Sigmoid colon (tissue), 3 donors: ENCODE data around the gene BCL7A.

Experiments
- CTCF ChIP-seq, 4 experiments: fragments of 450-650 bp in 3 of 4; fragments of 200-600 bp in 1 of 4; IDR thresholded peaks; one replicate each; pipeline ENCODE4 v1.5.1; 2016 to 2019; ENCODE audit warnings: antibody characterized with exemption in 4 of 4, mild to moderate bottlenecking in 3 of 4, moderate library complexity in 2 of 4
- POLR2A ChIP-seq, 2 donors: fragments of 450-650 bp; IDR thresholded peaks; one replicate each; pipeline ENCODE4 v1.6.1; 2016; ENCODE audit warnings: antibody characterized with exemption in 2 of 2, mild to moderate bottlenecking in 2 of 2, moderate library complexity in 2 of 2

- TF ChIP-seq CTCF (IDR thresholded peaks at IDR 0.05) (no peak), POLR2A (IDR thresholded peaks at IDR 0.05) (no peak)
Observed at GRCh38 chr12:122004633-122005071, 17.0 kb upstream of the BCL7A start.
